Naive thymus-derived CD4-positive, alpha-beta T cell (primary cell): ENCODE results near the gene NPTX2. TPM values are rescaled to one million over a fixed set of nuclear protein-coding genes. Genes with fewer than 3 reads are reported as not detected.
A peak's percentile ranks its signal among the peaks of the same experiment; 100 is the strongest.

Experiments used
- ATAC-seq: fragments of 150-1000 bp; cut with Tn5 transposase; 2 replicates; pipeline ENCODE4 v1.10.0; 2021; ENCODE audit warnings: mild to moderate bottlenecking, moderate library complexity
- CTCF ChIA-PET: fragments of 350-600 bp; sonication (Branson Sonifier 250); formaldehyde crosslinking; loops from one replicate; lab custom pipeline; 2021; ENCODE audit warnings: antibody characterized with exemption; lab: Charles Lee
- POLR2A ChIA-PET: fragments of 350-600 bp; sonication (Branson Sonifier 250); formaldehyde crosslinking; loops from one replicate; lab custom pipeline; 2021; ENCODE audit warnings: antibody characterized with exemption, inconsistent platforms; lab: Charles Lee
- DNase-seq, 9 donors: peaks; one replicate each; pipeline versions ENCODE4 v3.0.0 to v3.0.0-alpha.2; 2020 to 2022; ENCODE audit warnings: mixed read lengths in 1 of 9
- H3K27ac ChIP-seq: one replicate; pipeline ENCODE4 v1.7.0; 2013; ENCODE audit warnings: mild to moderate bottlenecking, low read depth, low read length, moderate library complexity
- H3K27me3 ChIP-seq, 2 donors: one replicate each; pipeline ENCODE4 v1.7.0; 2013; ENCODE audit warnings: low read length in 2 of 2, mild to moderate bottlenecking in 2 of 2, moderate library complexity in 2 of 2; ENCODE audit not compliant: control insufficient read depth in 2 of 2, insufficient read depth in 2 of 2
- H3K36me3 ChIP-seq, 3 experiments: 1 replicate in 2 of 3; 2 replicates in 1 of 3; pipeline ENCODE4 v1.7.0; 2013; ENCODE audit warnings: low read length in 3 of 3, mild to moderate bottlenecking in 3 of 3, moderate library complexity in 1 of 3; ENCODE audit not compliant: insufficient read depth in 3 of 3, control insufficient read depth in 2 of 3
- H3K4me1 ChIP-seq, 2 donors: one replicate each; pipeline ENCODE4 v1.7.0; 2013; ENCODE audit warnings: low read length in 2 of 2, mild to moderate bottlenecking in 2 of 2, moderate library complexity in 1 of 2; ENCODE audit not compliant: control insufficient read depth in 2 of 2, insufficient read depth in 2 of 2
- H3K4me3 ChIP-seq: 2 replicates; pipeline ENCODE4 v1.7.0; 2013; ENCODE audit warnings: mild to moderate bottlenecking, low read length
- H3K9me3 ChIP-seq, 3 experiments: 1 replicate in 2 of 3; 2 replicates in 1 of 3; pipeline ENCODE4 v1.7.0; 2013; ENCODE audit warnings: low read length in 3 of 3; ENCODE audit not compliant: control insufficient read depth in 2 of 3
- H3K27ac Mint-ChIP-seq, 9 donors: one replicate each; pipeline ENCODE4 v1.8.0; 2020 to 2022; ENCODE audit warnings: mixed read lengths in 9 of 9, mild to moderate bottlenecking in 8 of 9, moderate library complexity in 5 of 9, inconsistent platforms in 2 of 9
- H3K27me3 Mint-ChIP-seq, 5 donors: one replicate each; pipeline ENCODE4 v1.8.0; 2021 to 2022; ENCODE audit warnings: mixed read lengths in 5 of 5, mild to moderate bottlenecking in 1 of 5
- H3K36me3 Mint-ChIP-seq, 5 donors: one replicate each; pipeline ENCODE4 v1.8.0; 2020 to 2022; ENCODE audit warnings: mixed read lengths in 5 of 5, mild to moderate bottlenecking in 3 of 5, inconsistent platforms in 1 of 5
- H3K4me1 Mint-ChIP-seq, 7 donors: one replicate each; pipeline ENCODE4 v1.8.0; 2020 to 2022; ENCODE audit warnings: mixed read lengths in 7 of 7, mild to moderate bottlenecking in 3 of 7, inconsistent platforms in 1 of 7
- H3K4me3 Mint-ChIP-seq, 10 donors: one replicate each; pipeline ENCODE4 v1.8.0; 2020 to 2022; ENCODE audit warnings: mild to moderate bottlenecking in 10 of 10, mixed read lengths in 10 of 10, moderate library complexity in 6 of 10, inconsistent platforms in 2 of 10
- H3K9me3 Mint-ChIP-seq, 11 donors: one replicate each; pipeline ENCODE4 v1.8.0; 2020 to 2022; ENCODE audit warnings: mixed read lengths in 11 of 11, mild to moderate bottlenecking in 4 of 11, inconsistent platforms in 1 of 11, moderate library complexity in 1 of 11
- intact Hi-C, 2 donors: fragments of 100-400 bp; cut with micrococcal nuclease; formaldehyde crosslinking; loops; one replicate each; pipeline ENCODE4 v1.15.1; 2023
- polyA plus RNA-seq, 2 donors: library from polyadenylated mRNA; unstranded; fragments of 300-500 nt; fragmentation: Illumina TruSeq; gene quantifications; one replicate each; pipeline ENCODE4 v1.2.3, GENCODE V29; 2021
- total RNA-seq, 6 experiments: library from RNA in 5 of 6; stranded (reverse) in 5 of 6; gene quantifications; 1 replicate in 5 of 6; 2 replicates in 1 of 6; pipeline ENCODE4 v1.2.3 and lab custom pipeline; 2021 to 2026

The NPTX2 gene
- total and polyA plus RNA-seq, 7 experiments from 2014 or later = 0.07 to 0.22 (median 0.19) TPM; not detected in 4

- Mint-ChIP-seq H3K4me3 (no peak overlapping the region), H3K4me1 (no peaks in the 10 kb centered on the region), H3K9me3 (peaks cover 0 to 2% (median 0%) of the 10 kb centered on the region in 11 donors), H3K36me3 (no peaks in the 10 kb centered on the region), H3K27ac (no peak overlapping the region), H3K27me3 (peaks cover 0 to 24% (median 7%) of the 10 kb centered on the region in 5 donors)
- no peaks in the 10 kb centered on the region for H3K27me3 ChIP-seq
- no peaks in the 10 kb centered on the region for H3K4me1 ChIP-seq
- no peak for DNase-seq
- H3K36me3 ChIP-seq = no peaks in the 10 kb centered on the region
- H3K27ac ChIP-seq = no peak overlapping the region
- ChIA-PET POLR2A (no interaction called here), CTCF (no interaction called here)
- no peak for ATAC-seq
- H3K9me3 ChIP-seq = no peaks in the 10 kb centered on the region
- no peak overlapping the region for H3K4me3 ChIP-seq
- intact Hi-C loops = no loop called here
Measured at GRCh38 chr7:98598846-98599615, 18.1 kb upstream of the NPTX2 start.

GRCh38 chr7:98599886-98600285 lies 17.2 kb upstream of the NPTX2 start:
- Histone ChIP-seq H3K9me3 (no peaks in the 10 kb centered on the region), H3K27me3 (no peaks in the 10 kb centered on the region), H3K36me3 (no peaks in the 10 kb centered on the region), H3K4me3 (no peak overlapping the region), H3K27ac (no peak overlapping the region), H3K4me1 (no peaks in the 10 kb centered on the region)
- ATAC-seq (no peak), DNase-seq (no peak)
- Mint-ChIP-seq H3K36me3 (no peaks in the 10 kb centered on the region), H3K4me3 (no peak overlapping the region), H3K27me3 (peaks cover 0 to 24% (median 0%) of the 10 kb centered on the region in 5 donors), H3K9me3 (no peaks in the 10 kb centered on the region), H3K27ac (no peak overlapping the region), H3K4me1 (no peaks in the 10 kb centered on the region)
- POLR2A ChIA-PET = no interaction called here
- intact Hi-C loops = no loop called here
- CTCF ChIA-PET = no interaction called here

GRCh38 chr7:98602755-98603398 lies 14.2 kb upstream of the NPTX2 start:
- H3K27ac ChIP-seq = no peak overlapping the region
- Mint-ChIP-seq H3K9me3 (peaks cover 0 to 6% (median 0%) of the 10 kb centered on the region in 11 donors), H3K4me3 (no peak overlapping the region), H3K36me3 (no peaks in the 10 kb centered on the region), H3K4me1 (no peaks in the 10 kb centered on the region), H3K27ac (no peak overlapping the region), H3K27me3 (peaks cover 0 to 28% (median 0%) of the 10 kb centered on the region in 5 donors)
- H3K9me3 ChIP-seq = no peaks in the 10 kb centered on the region
- no peak for DNase-seq
- no peaks in the 10 kb centered on the region for H3K27me3 ChIP-seq
- ChIA-PET CTCF (no interaction called here), POLR2A (no interaction called here)
- H3K4me1 ChIP-seq = no peaks in the 10 kb centered on the region
- intact Hi-C loops = no loop called here
- no peak overlapping the region for H3K4me3 ChIP-seq
- H3K36me3 ChIP-seq = no peaks in the 10 kb centered on the region
- no peak for ATAC-seq

GRCh38 chr7:98603399-98603788 lies 13.7 kb upstream of the NPTX2 start:
- H3K36me3 Mint-ChIP-seq = no peaks in the 10 kb centered on the region

GRCh38 chr7:98613601-98614425 lies 3.3 kb upstream of the NPTX2 start:
- Mint-ChIP-seq H3K4me1 (peaks cover 0 to 13% (median 4%) of the 10 kb centered on the region in 7 donors), H3K4me3 (no peak overlapping the region), H3K36me3 (no peaks in the 10 kb centered on the region), H3K27me3 (peaks cover 28 to 42% (median 42%) of the 10 kb centered on the region in 5 donors), H3K27ac (peak overlapping the region in 1 of 9 donors; percentile 47), H3K9me3 (peaks cover 0 to 27% (median 10%) of the 10 kb centered on the region in 11 donors)
- H3K4me1 ChIP-seq = no peaks in the 10 kb centered on the region
- H3K9me3 ChIP-seq = peaks cover 0 to 5% (median 0%) of the 10 kb centered on the region in 3 experiments
- H3K27ac ChIP-seq = no peak overlapping the region
- ATAC-seq = no peak
- POLR2A ChIA-PET = no interaction called here
- intact Hi-C loops = no loop called here
- H3K27me3 ChIP-seq = peaks cover 0 to 2% of the 10 kb centered on the region in 2 donors
- no peak overlapping the region for H3K4me3 ChIP-seq
- CTCF ChIA-PET = no interaction called here
- no peaks in the 10 kb centered on the region for H3K36me3 ChIP-seq
- no peak for DNase-seq

More at GRCh38 chr7:98603399-98603788, 13.7 kb upstream of the NPTX2 start:
- H3K27me3 ChIP-seq = no peaks in the 10 kb centered on the region
- DNase-seq (no peak), ATAC-seq (no peak)
- H3K27ac Mint-ChIP-seq = no peak overlapping the region
- H3K9me3 Mint-ChIP-seq = peaks cover 0 to 6% (median 0%) of the 10 kb centered on the region in 11 donors
- ChIA-PET CTCF (no interaction called here), POLR2A (no interaction called here)
- H3K4me3 Mint-ChIP-seq = no peak overlapping the region
- H3K4me3 ChIP-seq = no peak overlapping the region
- no peaks in the 10 kb centered on the region for H3K4me1 ChIP-seq
- no peaks in the 10 kb centered on the region for H3K36me3 ChIP-seq
- no peaks in the 10 kb centered on the region for H3K9me3 ChIP-seq
- peaks cover 0 to 28% (median 0%) of the 10 kb centered on the region in 5 donors for H3K27me3 Mint-ChIP-seq
- no peaks in the 10 kb centered on the region for H3K4me1 Mint-ChIP-seq
- H3K27ac ChIP-seq = no peak overlapping the region
- intact Hi-C loops = no loop called here

- Mint-ChIP-seq H3K36me3 (no peaks in the 10 kb centered on the region), H3K4me1 (peaks cover 0 to 14% (median 4%) of the 10 kb centered on the region in 7 donors), H3K27ac (no peak overlapping the region), H3K27me3 (peaks cover 47 to 55% (median 52%) of the 10 kb centered on the region in 5 donors), H3K4me3 (peak overlapping the region in 2 of 10 donors; percentile 23 to 39), H3K9me3 (peaks cover 0 to 13% (median 4%) of the 10 kb centered on the region in 11 donors)
- peaks cover 0 to 5% (median 0%) of the 10 kb centered on the region in 3 experiments for H3K9me3 ChIP-seq
- H3K27me3 ChIP-seq = peaks cover 0 to 4% of the 10 kb centered on the region in 2 donors
- intact Hi-C loops = no loop called here
- ChIA-PET POLR2A (no interaction called here), CTCF (no interaction called here)
- H3K36me3 ChIP-seq = no peaks in the 10 kb centered on the region
- no peaks in the 10 kb centered on the region for H3K4me1 ChIP-seq
- H3K4me3 ChIP-seq = no peak overlapping the region
- no peak for ATAC-seq
- no peak for DNase-seq
- H3K27ac ChIP-seq = no peak overlapping the region
Measured at GRCh38 chr7:98616381-98617050, 569 bp upstream of the NPTX2 start.
